SU-DHL-6 (cell line): Measurements from ENCODE around the gene SPATA20.

Experiments used
- H2AFZ ChIP-seq: fragments of 200-600 bp; sonication (generic); 2 replicates; pipeline ENCODE4 v1.6.1; 2014; ENCODE audit warnings: low read depth, mild to moderate bottlenecking, moderate library complexity, mixed read lengths, antibody characterized with exemption, low read length; ENCODE audit not compliant: severe bottlenecking
- H3F3A ChIP-seq: fragments of 200-600 bp; shearing (Covaris generic); 2 replicates; pipeline ENCODE4 v1.6.0; 2016; ENCODE audit warnings: antibody characterized with exemption, mild to moderate bottlenecking; ENCODE audit not compliant: insufficient read depth
- H3K27ac ChIP-seq: fragments of 200-600 bp; sonication (generic); 2 replicates; pipeline ENCODE4 v1.5.1; 2016; ENCODE audit warnings: low read depth, mild to moderate bottlenecking, low read length, moderate library complexity, mixed read lengths
- H3K27me3 ChIP-seq: fragments of 200-600 bp; sonication (generic), shearing (Covaris generic); 2 replicates; pipeline ENCODE4 v1.6.0; 2014; ENCODE audit warnings: mild to moderate bottlenecking, low read length
- H3K36me3 ChIP-seq: fragments of 200-600 bp; sonication (generic); 2 replicates; pipeline ENCODE4 v1.6.1; 2014; ENCODE audit warnings: mild to moderate bottlenecking, low read length, mixed read lengths
- H3K4me2 ChIP-seq: fragments of 300-600, 200-600 bp; shearing (Covaris generic), sonication (generic); 2 replicates; pipeline ENCODE4 v1.6.0; 2014; ENCODE audit warnings: low read length, low read depth, mild to moderate bottlenecking; ENCODE audit not compliant: poor library complexity, severe bottlenecking
- H3K4me3 ChIP-seq: fragments of 200-600 bp; sonication (generic); 2 replicates; pipeline ENCODE4 v1.5.1; 2014; ENCODE audit warnings: antibody characterized with exemption, low read length, mild to moderate bottlenecking, mixed read lengths; ENCODE audit not compliant: insufficient read depth, poor library complexity, severe bottlenecking
- H3K79me2 ChIP-seq: fragments of 200-600 bp; sonication (generic); 2 replicates; pipeline ENCODE4 v1.6.1; 2014; ENCODE audit warnings: mild to moderate bottlenecking, low read length, moderate library complexity; ENCODE audit not compliant: insufficient read depth
- H3K9ac ChIP-seq: fragments of 200-600 bp; sonication (generic); 2 replicates; pipeline ENCODE4 v1.7.0; 2014; ENCODE audit warnings: mild to moderate bottlenecking, low read length
- H3K9me2 ChIP-seq: fragments of 200-600 bp; sonication (generic); replicated peaks from 2 replicates; pipeline ENCODE4 v1.6.1; 2014; ENCODE audit warnings: low read length; ENCODE audit not compliant: insufficient read depth
- H3K9me3 ChIP-seq: fragments of 200-600 bp; sonication (generic); 2 replicates; pipeline ENCODE4 v1.6.1; 2014; ENCODE audit warnings: low read length, mixed read lengths; ENCODE audit not compliant: insufficient read depth
- H4K20me1 ChIP-seq: fragments of 200-600 bp; sonication (generic); 2 replicates; pipeline ENCODE4 v1.6.1; 2014; ENCODE audit warnings: low read depth, mild to moderate bottlenecking, antibody characterized with exemption, low read length, moderate library complexity, mixed read lengths
- EZH2phosphoT487 ChIP-seq: fragments of 200-600 bp; sonication (generic), shearing (Covaris generic); conservative IDR thresholded peaks from 2 replicates; pipeline ENCODE4 v1.6.1; 2018; ENCODE audit warnings: mild to moderate bottlenecking, antibody characterized with exemption, low read length, moderate library complexity, mixed read lengths
- TF ChIP-seq, protein P1 (sequence below): fragments of 200-600 bp; sonication (generic); IDR thresholded peaks from one replicate; pipeline ENCODE4 v1.5.1; 2017; ENCODE audit warnings: antibody characterized with exemption, mild to moderate bottlenecking, low read length, moderate library complexity; ENCODE audit not compliant: insufficient read depth, poor library complexity, severe bottlenecking

The SPATA20 gene

DNA sequence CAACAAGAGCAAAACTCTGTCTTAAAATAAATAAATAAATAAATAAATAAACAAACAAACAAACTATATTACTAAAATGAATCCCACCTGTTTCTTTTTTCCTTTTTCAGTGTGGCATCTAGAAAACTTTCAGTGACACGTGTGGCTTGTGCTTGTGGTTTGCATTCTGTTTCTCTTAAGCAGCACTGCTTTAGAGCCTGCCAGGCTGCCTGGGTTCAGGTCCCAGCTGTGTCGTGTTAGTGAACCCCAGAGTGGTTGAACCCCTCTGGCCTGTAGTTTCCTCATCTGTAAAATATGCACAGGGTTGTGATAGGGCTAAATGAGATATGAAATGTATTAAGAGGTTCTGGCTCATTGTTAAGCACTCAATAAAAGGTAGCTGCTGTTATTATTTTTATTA is 26.5 kb upstream of the SPATA20 start:
- no peaks in the 10 kb centered on the region for H4K20me1 ChIP-seq
- no peak overlapping the region for H3K4me2 ChIP-seq
- no peak overlapping the region for H3K9ac ChIP-seq
- H3K9me2 ChIP-seq, result no peaks in the 10 kb centered on the region
- H3K79me2 ChIP-seq, result no peaks in the 10 kb centered on the region
- TF ChIP-seq, protein P1, sequence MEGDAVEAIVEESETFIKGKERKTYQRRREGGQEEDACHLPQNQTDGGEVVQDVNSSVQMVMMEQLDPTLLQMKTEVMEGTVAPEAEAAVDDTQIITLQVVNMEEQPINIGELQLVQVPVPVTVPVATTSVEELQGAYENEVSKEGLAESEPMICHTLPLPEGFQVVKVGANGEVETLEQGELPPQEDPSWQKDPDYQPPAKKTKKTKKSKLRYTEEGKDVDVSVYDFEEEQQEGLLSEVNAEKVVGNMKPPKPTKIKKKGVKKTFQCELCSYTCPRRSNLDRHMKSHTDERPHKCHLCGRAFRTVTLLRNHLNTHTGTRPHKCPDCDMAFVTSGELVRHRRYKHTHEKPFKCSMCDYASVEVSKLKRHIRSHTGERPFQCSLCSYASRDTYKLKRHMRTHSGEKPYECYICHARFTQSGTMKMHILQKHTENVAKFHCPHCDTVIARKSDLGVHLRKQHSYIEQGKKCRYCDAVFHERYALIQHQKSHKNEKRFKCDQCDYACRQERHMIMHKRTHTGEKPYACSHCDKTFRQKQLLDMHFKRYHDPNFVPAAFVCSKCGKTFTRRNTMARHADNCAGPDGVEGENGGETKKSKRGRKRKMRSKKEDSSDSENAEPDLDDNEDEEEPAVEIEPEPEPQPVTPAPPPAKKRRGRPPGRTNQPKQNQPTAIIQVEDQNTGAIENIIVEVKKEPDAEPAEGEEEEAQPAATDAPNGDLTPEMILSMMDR, result no peak
- no peak for TF ChIP-seq EZH2phosphoT487
- no peaks in the 10 kb centered on the region for H3F3A ChIP-seq
- no peaks in the 10 kb centered on the region for H3K36me3 ChIP-seq
- no peaks in the 10 kb centered on the region for H3K9me3 ChIP-seq
- H3K27me3 ChIP-seq, result no peaks in the 10 kb centered on the region
- H2AFZ ChIP-seq, result no peak overlapping the region
- H3K4me3 ChIP-seq, result no peak overlapping the region
- H3K27ac ChIP-seq, result no peak overlapping the region

DNA sequence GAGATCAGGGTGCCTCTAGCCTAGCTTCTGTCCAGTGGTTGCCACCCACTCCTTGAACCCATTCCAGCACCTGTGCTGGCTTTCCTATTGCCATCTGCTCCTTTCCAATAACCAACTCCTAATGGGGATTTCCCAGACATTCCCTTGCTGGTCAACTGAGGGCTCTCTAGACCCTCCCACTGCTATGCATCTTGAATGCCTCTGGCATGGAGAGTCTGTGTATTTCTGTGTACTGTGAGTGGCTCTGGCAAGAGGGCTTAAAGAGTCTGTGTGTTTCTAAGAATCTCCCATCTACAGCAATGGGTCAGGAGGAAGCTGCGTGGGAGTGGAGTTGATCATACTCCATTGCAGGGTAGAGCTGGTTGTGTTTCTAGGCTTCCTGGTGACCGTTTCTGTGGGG is 25.5 kb upstream of the SPATA20 start:
- H3K36me3 ChIP-seq, result no peaks in the 10 kb centered on the region
- no peak for TF ChIP-seq EZH2phosphoT487
- TF ChIP-seq, protein P1, result no peak
- H3F3A ChIP-seq, result no peaks in the 10 kb centered on the region
- no peaks in the 10 kb centered on the region for H3K9me2 ChIP-seq
- H3K27ac ChIP-seq, result no peak overlapping the region
- no peaks in the 10 kb centered on the region for H3K27me3 ChIP-seq
- no peak overlapping the region for H3K4me2 ChIP-seq
- H3K79me2 ChIP-seq, result no peaks in the 10 kb centered on the region
- H4K20me1 ChIP-seq, result no peaks in the 10 kb centered on the region
- H2AFZ ChIP-seq, result no peak overlapping the region
- no peak overlapping the region for H3K4me3 ChIP-seq
- H3K9me3 ChIP-seq, result no peaks in the 10 kb centered on the region
- no peak overlapping the region for H3K9ac ChIP-seq

DNA sequence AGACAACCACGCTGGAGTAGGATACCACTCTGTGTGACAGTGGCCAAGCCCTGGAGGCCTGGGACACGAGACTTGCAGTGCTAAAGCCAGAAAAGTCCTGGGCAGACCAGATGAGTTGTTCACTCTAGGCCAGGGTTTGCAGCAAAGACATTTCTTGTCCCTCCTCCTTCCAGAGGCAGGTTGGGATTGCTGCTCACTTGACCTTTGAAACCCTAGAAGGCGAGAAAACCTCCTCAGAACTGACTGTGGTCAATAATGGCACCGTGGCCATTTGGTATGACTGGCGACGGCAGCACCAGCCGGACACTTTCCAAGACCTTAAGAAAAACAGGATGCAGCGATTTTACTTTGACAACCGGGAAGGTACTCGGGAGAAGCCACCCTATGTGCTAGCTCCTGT is 24.2 kb upstream of the SPATA20 start:
- no peaks in the 10 kb centered on the region for H4K20me1 ChIP-seq
- H3K4me3 ChIP-seq, result no peak overlapping the region
- H3K9ac ChIP-seq, result no peak overlapping the region
- H3K4me2 ChIP-seq, result no peak overlapping the region
- H3K36me3 ChIP-seq, result no peaks in the 10 kb centered on the region
- H3K79me2 ChIP-seq, result no peaks in the 10 kb centered on the region
- no peak overlapping the region for H2AFZ ChIP-seq
- TF ChIP-seq EZH2phosphoT487, result no peak
- TF ChIP-seq, protein P1, result no peak
- H3K9me3 ChIP-seq, result no peaks in the 10 kb centered on the region
- H3K27ac ChIP-seq, result no peak overlapping the region
- no peaks in the 10 kb centered on the region for H3K9me2 ChIP-seq
- H3K27me3 ChIP-seq, result no peaks in the 10 kb centered on the region
- H3F3A ChIP-seq, result no peaks in the 10 kb centered on the region

- no peaks in the 10 kb centered on the region for H3F3A ChIP-seq
Measured at GRCh38 chr17:50523208-50523607, 23.8 kb upstream of the SPATA20 start.

More at GRCh38 chr17:50523208-50523607, 23.8 kb upstream of the SPATA20 start:
- no peak overlapping the region for H3K4me3 ChIP-seq
- H3K9me2 ChIP-seq, result no peaks in the 10 kb centered on the region
- no peak overlapping the region for H3K27ac ChIP-seq
- no peaks in the 10 kb centered on the region for H4K20me1 ChIP-seq
- no peak for TF ChIP-seq EZH2phosphoT487
- TF ChIP-seq, protein P1, result no peak
- no peaks in the 10 kb centered on the region for H3K36me3 ChIP-seq
- no peak overlapping the region for H3K4me2 ChIP-seq
- H3K9ac ChIP-seq, result no peak overlapping the region
- no peaks in the 10 kb centered on the region for H3K79me2 ChIP-seq
- no peak overlapping the region for H2AFZ ChIP-seq
- no peaks in the 10 kb centered on the region for H3K27me3 ChIP-seq
- no peaks in the 10 kb centered on the region for H3K9me3 ChIP-seq
